ENCODE results near the gene TBL1X. TPM values are rescaled to one million over a fixed set of nuclear protein-coding genes. Genes with fewer than 3 reads are reported as not detected.

The TBL1X gene
- total and polyA plus RNA-seq, 2 of the 4 experiments (the other 2 are of a cell fraction), result 16.2 to 20.8 TPM

DNA sequence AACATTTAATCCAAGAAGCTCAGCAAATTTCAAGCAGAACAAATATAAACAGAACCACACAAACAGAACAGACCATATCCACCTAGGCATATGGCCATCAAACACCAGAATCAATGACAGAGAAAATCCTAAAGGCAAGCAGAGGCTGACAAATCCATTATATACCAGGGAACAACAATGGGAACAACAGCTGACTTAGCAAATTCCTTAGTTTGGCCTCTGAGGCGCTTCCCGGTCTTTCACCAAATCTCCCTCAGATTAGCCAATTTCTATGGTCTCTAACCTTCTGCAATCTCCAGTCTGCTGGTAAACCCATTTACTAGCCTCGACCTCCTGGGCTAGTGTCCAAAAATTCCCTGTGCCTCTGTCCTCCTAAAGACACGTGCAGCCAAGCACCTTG is 241.6 kb downstream of the TBL1X start:
- DNase-seq, result no peak
- H4K5ac ChIP-seq (ENCODE audit: low read depth, low read length), result no peak overlapping the region
- no peaks in the 10 kb centered on the region for H3K4me1 ChIP-seq (ENCODE audit: control insufficient read depth, insufficient read depth, low read length)
- intact Hi-C loops (cut with micrococcal nuclease) (loop anchor here (10.0 kb wide), 1 partner anchor 962 kb away; no protein-coding TSS in a partner anchor), dilution Hi-C loops (cut with HindIII; ENCODE audit: low sequenced_read_pairs, unreplicated experiment) (no loop called here), in situ Hi-C loops (cut with MboI; ENCODE audit: low sequenced_read_pairs) (no loop called here)
- no peak overlapping the region for H2BK20ac ChIP-seq (ENCODE audit: low read depth, low read length)
- no TSS peak for BruUV-seq (replicated peaks)
- ChIA-PET CTCF (no interaction called here), POLR2A (ENCODE audit: unreplicated experiment) (no interaction called here)
- no peak overlapping the region for H2AFZ ChIP-seq (replicated peaks; ENCODE audit: low read length, poor library complexity)
- H2AK5ac ChIP-seq (ENCODE audit: low read depth, low read length), result no peak overlapping the region
- no peaks in the 10 kb centered on the region for H3K27me3 ChIP-seq (ENCODE audit: control insufficient read depth, insufficient read depth, low read length)
- ATAC-seq (ENCODE audit: low read depth), result no peak
- H2BK15ac ChIP-seq (ENCODE audit: low read depth, low read length), result no peak overlapping the region
- no peaks in the 10 kb centered on the region for H3K9me3 ChIP-seq (ENCODE audit: control insufficient read depth, insufficient read depth, low read length)
- H3K4me3 ChIP-seq (ENCODE audit: insufficient read depth, low read depth, low read length), result no peak overlapping the region
- H3K18ac ChIP-seq (ENCODE audit: low read depth, low read length), result no peak overlapping the region
- H4K20me1 ChIP-seq (ENCODE audit: insufficient read depth, low read length), result no peaks in the 10 kb centered on the region
- no peak overlapping the region for H2BK120ac ChIP-seq (ENCODE audit: low read depth, low read length)
- no peak overlapping the region for H3K27ac ChIP-seq (ENCODE audit: insufficient read depth, low read length)
- H4K8ac ChIP-seq (ENCODE audit: low read depth in 2 of 2, low read length in 2 of 2), result no peak overlapping the region
- peaks cover 25% of the 10 kb centered on the region for H3K36me3 ChIP-seq (ENCODE audit: control insufficient read depth, insufficient read depth, low read length)
- H2AK9ac ChIP-seq (replicated peaks; ENCODE audit: low read depth, low read length, poor library complexity), result no peak overlapping the region
- H3K9ac ChIP-seq (ENCODE audit: low read depth, low read length), result no peak overlapping the region
- H3K4ac ChIP-seq (ENCODE audit: low read depth, low read length), result no peak overlapping the region
- no peak overlapping the region for H4K91ac ChIP-seq (ENCODE audit: insufficient read depth, low read depth, low read length)
- H3K79me1 ChIP-seq (ENCODE audit: low read depth in 1 of 2, low read length in 2 of 2), result peaks cover 0 to 5% of the 10 kb centered on the region in 2 experiments; a peak in 1 of 4 replicates
- no peak overlapping the region for H2BK5ac ChIP-seq (ENCODE audit: low read depth, low read length, poor library complexity, severe bottlenecking)
- H3K4me2 ChIP-seq (ENCODE audit: low read depth, low read length), result no peak overlapping the region
- 49% methylated on average over 4 of the region's 4 CpGs; no CpG with 5 or more reads in 1 of the 2 experiments for WGBS, 2 experiments (ENCODE audit: extremely low coverage in 2 of 2, insufficient read length in 1 of 2)
- H3K56ac ChIP-seq (ENCODE audit: extremely low read depth, insufficient read depth, low read length), result no peak overlapping the region
- H3K23ac ChIP-seq (ENCODE audit: low read depth, low read length), result no peak overlapping the region
- no peak for TF ChIP-seq SMC3 (IDR thresholded peaks at IDR 0.05; ENCODE audit: low read depth, low read length)
- TF ChIP-seq MAFK (IDR thresholded peaks at IDR 0.05; ENCODE audit: low read depth, low read length), result peak; percentile 75
- TF ChIP-seq NFE2L2 (IDR thresholded peaks at IDR 0.05; ENCODE audit: low read depth, low read length), result no peak
- H3K14ac ChIP-seq (replicated peaks; ENCODE audit: low read depth, low read length), result no peak overlapping the region
- no peaks in the 10 kb centered on the region for H3K9me1 ChIP-seq (ENCODE audit: insufficient read depth, low read length)

Data from IMR-90 (cell line).